ENCODE measurements around the gene CRYBA4.

DNA sequence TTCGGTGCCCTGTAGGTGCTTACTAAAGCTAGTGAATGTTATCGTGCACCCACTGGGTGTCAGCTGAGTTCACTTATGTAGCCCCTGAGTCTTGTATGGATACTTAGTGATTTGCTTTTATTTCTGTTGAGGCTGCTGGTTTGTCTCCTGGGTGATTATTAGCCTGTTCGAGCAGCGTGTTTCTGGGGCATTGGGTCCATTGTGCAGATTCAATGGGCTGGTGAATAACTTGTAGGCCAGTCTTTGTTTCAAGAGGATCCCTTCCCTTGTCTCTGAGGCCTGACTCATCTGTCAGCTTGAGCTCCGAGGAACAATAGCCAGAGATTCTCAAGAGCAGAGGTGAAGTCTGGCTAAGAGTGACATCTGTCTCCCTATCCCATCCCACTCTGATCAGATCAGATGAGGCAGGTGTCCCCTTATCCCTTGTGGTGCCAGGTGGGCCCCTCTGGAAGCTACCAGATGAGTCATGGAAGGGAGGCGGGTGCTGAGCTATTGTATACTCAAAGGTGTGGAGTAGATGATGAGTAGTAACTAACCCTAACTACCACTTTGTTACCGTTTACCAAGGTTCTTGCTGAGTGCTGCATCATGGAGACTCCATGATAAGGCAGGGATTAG lies 39.3 kb downstream of the CRYBA4 start:
- TF ChIP-seq, protein P1, sequence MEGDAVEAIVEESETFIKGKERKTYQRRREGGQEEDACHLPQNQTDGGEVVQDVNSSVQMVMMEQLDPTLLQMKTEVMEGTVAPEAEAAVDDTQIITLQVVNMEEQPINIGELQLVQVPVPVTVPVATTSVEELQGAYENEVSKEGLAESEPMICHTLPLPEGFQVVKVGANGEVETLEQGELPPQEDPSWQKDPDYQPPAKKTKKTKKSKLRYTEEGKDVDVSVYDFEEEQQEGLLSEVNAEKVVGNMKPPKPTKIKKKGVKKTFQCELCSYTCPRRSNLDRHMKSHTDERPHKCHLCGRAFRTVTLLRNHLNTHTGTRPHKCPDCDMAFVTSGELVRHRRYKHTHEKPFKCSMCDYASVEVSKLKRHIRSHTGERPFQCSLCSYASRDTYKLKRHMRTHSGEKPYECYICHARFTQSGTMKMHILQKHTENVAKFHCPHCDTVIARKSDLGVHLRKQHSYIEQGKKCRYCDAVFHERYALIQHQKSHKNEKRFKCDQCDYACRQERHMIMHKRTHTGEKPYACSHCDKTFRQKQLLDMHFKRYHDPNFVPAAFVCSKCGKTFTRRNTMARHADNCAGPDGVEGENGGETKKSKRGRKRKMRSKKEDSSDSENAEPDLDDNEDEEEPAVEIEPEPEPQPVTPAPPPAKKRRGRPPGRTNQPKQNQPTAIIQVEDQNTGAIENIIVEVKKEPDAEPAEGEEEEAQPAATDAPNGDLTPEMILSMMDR (IDR thresholded peaks at IDR 0.05; ENCODE audit: low read depth, low read length) = no peak
- TF ChIP-seq EZH2phosphoT487 (IDR thresholded peaks at IDR 0.05; ENCODE audit: low read depth) = no peak

Data from OCI-LY3 (cell line).